ENCODE results near the gene BCAP31.
A peak's percentile ranks its signal among the peaks of the same experiment; 100 is the strongest.
"Not testable (repeated sequence)": the region's sequence is repeated elsewhere in the genome, so short reads cannot be mapped to it uniquely, and the experiment has no call there.

The BCAP31 gene

DNA sequence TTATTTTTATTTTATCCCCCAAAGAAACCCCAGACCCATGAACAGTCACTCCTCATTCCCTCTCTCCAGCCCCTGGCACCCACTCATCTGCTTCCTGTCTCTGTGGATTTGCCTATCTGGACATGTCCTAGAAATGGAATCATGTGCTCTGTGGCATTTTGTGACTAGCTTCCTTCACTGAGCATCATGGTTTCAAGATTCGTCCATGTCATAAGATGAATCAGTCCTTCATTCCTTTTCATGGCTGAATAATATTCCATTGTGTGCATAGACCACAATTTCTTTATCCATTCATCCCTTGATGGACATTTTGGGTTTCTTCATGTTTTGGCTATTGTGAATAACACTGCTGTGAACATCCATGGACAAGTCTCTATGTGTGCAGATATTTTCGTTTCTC lies 10.7 kb upstream of the BCAP31 start:
- DNase-seq (ENCODE audit: low read depth in 2 of 2): no peak

DNA sequence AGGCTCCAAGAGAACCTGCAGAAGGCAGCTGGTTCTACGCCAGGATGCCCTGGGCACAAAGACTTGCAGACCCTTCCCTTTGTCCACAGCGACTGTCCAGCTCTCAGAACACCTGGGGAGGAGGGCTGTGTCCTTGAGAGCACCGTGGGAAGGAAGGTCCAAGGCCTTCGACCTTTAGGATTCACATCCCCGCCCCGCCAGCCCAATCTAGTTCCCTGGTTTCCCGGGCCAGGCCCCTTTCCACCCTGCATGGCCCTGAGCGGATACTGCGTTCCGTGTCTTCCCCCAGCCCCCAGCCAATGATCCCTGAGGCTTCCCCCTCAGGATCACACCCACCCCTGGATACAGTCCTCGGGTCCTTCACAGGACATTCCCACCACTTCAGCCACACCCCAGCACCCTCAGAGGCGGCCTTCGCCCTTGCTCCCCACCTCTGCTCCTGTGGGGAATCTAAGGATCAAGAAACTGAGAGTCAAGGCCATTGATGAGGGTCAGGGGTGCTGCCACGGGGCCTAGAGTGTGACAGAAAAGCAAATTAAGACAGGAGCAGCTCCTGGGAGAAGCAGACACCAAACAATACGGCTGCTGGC lies 9.6 kb upstream of the BCAP31 start:
- DNase-seq (ENCODE audit: low read depth in 2 of 2): no peak

DNA sequence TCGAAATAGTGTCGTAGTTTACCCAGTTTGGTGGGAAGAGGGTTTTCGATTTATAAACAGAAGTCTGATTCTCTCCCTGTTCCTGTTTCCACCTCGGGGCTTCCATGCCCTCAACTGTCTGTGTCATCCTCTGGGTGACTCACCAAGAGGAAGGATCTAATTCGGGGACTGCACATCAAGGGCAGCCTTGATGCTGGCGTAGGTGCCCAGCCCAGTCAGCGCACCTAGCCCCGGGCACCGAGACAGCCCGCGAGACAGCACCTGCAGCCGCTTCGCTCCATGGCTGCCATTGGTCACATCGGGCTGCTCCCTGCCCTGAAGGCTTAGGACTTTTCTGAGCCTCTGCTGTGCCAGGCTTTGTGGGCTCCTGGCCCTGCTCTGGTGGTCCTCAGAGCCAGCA lies 8.2 kb upstream of the BCAP31 start:
- DNase-seq (ENCODE audit: low read depth in 2 of 2): no peak

DNA sequence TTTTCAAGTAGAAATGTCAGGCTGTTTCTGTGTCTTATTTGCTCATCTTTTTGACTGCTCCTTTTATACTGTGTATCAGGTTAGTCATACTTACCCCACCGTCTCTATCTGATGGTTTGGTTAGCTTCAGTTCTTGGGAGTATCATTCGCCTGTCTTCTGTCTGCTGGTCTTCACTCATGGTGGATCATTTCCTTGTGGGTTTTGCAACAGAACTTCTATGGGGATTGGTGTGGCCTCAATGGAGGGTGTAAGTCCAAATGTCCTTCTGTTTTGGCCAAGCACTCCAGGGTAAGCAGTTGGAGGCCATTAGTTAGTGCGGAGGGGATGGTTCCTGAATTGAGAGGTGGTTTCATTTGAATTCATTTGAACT lies 7.6 kb upstream of the BCAP31 start:
- DNase-seq (ENCODE audit: low read depth in 2 of 2): no peak

DNA sequence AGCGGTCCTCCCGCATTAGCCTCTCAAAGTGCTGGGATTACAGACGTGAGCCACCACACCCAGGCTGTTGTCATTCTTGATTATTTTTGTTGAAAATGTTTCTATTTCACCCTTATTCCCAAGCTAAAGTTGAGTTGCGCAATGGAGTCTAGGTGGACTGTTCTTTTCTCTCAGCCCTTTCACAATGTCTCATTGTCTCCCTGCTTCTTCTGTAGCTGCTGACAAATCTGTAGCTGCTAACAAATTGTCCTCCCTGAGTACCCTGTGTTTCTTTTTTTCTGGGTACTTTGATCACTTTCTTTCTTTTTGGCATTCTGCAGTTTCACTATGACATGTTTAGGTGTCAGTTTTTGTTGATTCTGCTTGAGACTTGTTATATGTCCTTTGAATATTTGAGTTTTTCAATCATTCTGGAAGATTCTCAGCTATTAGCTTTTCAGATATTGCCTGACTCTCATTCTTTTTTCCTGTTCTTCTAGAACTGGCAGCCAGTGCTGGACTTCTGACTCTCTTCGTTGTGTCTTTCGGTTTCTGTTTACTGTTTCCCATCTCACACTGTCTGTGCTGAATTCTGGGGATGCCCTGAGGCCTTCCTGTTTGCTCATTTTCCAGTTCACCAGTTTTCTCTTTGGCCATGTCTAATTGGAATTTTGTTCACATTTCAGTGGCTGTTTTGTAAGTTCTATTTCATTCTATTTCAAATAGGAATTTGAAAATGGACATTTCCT lies 7.1 kb upstream of the BCAP31 start:
- no peak for DNase-seq (ENCODE audit: low read depth in 2 of 2)

DNA sequence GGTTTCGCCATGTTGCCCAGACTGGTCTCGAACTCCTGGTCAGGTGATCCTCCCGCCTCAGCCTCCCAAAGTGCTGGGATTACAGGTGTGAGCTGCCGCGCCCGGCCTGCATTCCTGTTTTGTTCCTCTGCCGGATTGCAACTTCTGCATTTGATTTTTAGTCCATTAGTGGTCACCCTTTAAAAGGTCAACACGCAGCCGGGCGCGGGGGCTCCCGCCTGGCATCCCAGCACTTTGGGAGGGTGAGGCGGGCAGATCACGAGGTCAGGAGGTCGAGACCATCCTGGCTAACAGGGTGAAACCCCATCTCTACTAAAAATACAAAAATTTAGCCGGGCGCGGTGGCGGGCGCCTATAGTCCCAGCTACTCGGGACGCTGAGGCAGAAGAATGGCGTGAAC lies 5.9 kb upstream of the BCAP31 start:
- DNase-seq (ENCODE audit: low read depth in 2 of 2): not testable (repeated sequence)

DNA sequence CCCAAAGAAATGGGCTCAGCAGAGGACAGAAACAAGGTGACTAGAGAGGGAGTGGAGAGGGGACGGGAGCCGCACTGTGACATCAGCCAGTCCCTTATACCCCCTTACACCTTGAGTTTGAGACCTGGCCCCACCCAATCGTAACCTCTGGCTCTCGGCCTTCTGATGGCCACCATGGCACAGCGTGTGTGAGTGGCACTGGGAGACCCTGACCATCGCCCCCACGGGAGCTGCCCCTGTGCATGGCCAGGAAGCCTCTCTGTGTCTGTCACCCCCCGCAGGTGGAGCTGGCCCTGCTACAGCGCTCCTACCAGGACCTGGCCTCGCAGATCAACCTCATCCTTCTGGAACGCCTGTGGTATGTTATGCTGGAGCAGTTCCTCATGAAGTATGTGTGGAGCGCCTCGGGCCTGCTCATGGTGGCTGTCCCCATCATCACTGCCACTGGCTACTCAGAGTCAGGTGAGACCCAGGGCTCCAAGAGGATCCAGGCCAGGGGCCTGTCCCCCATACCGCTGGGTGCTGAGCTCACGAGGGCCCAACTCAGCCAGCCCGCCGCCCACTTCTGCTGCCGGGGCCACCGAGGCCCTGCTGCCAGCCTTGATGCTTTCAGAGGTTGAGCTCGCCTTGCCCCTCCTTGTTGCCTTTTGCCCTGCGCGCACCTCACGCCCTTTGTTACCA lies 4.9 kb upstream of the BCAP31 start:
- DNase-seq (ENCODE audit: low read depth in 2 of 2): no peak

DNA sequence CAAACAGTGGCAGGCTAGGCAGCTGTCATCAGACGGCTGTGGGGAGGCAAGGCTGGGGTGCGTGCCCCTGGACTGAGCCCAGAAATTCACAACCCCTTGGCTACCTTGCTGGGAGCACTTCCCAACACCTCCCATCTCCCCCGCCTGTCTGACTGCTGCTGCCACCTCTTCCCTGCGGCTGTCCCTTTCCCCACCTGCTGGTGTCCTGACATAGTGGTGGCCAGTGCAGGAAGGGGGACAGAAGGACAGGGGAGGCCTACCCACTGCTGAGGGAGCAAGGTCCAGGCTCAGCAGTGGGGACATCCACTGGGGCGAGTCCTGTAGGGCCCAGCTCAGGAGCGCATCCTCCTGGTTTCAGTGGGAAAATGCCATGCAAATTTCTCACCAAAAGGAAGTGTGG lies 3.9 kb upstream of the BCAP31 start:
- no peak for DNase-seq (ENCODE audit: low read depth in 2 of 2)

DNA sequence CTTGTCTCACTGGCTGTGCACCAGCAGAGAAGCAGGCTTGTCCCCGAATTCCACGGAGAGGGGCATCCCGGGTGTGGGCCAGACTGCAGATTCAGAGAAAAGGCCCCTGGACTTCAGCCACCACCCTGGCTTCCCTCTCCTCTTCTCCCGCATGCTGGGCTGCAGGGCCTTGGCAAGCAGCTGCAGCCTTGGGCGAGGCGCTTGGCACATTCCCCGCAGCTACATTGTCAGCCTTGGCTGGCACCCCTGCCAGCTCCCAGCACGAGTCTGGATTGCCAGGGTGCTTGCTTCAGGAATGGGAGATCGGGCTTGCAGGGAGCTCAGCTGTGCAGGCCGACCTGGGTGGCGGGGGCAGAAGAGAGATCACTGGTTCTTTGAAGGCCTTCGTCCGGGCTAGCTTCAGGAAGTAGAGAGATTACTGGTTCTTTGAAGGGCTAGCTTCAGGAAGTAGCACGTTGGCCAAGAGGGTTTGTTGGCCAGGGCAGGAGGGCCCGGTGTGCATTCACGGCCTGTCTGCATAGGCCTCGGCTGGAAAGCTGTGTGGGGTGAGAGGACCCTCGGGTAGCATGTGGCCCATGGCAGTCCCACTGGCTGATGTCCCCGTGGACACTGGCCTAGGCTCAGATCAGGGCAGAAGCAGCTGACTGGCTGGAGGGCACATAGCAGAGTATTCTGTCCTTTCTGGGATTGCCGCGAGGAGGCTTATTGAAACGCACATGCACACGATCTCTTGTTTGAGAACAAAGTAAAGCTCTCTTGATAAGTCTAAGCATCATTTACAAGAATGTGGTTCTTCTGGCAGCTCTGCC lies 3.1 kb upstream of the BCAP31 start:
- no peak for DNase-seq (ENCODE audit: low read depth in 2 of 2)

DNA sequence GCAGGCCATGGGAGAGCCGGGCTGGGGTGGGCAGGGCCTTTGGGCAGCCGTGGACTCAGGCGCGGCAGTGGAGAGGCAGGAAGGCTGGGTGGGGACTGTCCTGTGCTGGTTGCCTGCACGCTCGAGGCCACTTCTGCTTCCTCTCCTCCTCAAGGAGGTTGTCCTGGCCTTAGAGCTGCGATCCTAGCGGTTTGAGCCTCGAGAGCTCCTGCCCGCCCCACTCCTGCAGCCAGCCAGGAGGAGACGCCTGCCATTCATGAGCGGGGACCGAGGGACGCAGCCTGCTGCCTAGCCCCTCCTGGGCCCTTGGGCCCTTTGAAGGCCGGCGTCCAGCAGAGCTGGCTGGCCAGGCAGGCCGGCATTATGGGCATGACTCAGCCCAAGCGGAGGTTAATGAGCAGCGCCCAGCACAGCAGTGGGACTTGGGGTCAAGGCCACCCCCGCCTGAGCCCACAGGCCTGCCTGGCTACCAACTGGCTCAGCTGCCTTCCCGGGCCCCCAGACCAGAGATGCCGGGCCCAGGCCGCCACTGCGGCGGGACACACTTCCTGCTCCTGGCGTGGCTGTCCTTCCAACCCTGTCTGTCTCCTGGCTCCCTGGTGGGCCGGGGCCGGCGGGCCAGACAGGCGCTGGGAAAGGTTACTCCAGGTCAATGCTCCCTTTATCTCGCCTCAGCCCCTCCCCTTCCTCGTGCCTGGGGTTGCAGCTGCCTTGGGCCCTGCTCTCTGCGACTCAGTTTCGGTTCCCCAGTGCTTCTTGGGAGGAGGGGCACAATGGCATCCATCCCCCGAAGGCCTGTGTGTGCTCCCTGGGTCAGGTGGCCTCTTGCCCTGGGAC lies 2.3 kb upstream of the BCAP31 start:
- no peak for DNase-seq (ENCODE audit: low read depth in 2 of 2)

DNA sequence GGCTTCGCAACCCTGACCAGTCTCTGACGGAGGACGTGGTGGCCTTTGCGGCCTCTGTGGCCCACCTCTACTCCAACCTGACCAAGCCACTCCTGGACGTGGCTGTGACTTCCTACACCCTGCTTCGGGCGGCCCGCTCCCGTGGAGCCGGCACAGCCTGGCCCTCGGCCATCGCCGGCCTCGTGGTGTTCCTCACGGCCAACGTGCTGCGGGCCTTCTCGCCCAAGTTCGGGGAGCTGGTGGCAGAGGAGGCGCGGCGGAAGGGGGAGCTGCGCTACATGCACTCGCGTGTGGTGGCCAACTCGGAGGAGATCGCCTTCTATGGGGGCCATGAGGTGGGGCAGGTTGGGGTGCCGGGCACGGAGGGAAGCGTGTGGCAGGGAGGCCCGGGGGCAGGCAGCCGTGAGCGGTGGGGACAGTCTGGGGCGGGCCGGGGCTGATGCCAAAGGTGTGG lies 1.7 kb upstream of the BCAP31 start:
- DNase-seq (ENCODE audit: low read depth in 2 of 2): no peak

DNA sequence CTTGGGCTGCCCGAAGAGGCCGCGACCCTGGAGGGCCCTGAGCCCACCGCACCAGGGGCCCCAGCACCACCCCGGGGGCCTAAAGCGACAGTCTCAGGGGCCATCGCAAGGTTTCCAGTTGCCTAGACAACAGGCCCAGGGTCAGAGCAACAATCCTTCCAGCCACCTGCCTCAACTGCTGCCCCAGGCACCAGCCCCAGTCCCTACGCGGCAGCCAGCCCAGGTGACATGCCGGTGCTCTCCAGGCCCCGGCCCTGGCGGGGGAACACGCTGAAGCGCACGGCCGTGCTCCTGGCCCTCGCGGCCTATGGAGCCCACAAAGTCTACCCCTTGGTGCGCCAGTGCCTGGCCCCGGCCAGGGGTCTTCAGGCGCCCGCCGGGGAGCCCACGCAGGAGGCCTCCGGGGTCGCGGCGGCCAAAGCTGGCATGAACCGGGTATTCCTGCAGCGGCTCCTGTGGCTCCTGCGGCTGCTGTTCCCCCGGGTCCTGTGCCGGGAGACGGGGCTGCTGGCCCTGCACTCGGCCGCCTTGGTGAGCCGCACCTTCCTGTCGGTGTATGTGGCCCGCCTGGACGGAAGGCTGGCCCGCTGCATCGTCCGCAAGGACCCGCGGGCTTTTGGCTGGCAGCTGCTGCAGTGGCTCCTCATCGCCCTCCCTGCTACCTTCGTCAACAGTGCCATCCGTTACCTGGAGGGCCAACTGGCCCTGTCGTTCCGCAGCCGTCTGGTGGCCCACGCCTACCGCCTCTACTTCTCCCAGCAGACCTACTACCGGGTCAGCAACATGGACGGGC lies 1.0 kb upstream of the BCAP31 start:
- no peak for DNase-seq (ENCODE audit: low read depth in 2 of 2)

DNA sequence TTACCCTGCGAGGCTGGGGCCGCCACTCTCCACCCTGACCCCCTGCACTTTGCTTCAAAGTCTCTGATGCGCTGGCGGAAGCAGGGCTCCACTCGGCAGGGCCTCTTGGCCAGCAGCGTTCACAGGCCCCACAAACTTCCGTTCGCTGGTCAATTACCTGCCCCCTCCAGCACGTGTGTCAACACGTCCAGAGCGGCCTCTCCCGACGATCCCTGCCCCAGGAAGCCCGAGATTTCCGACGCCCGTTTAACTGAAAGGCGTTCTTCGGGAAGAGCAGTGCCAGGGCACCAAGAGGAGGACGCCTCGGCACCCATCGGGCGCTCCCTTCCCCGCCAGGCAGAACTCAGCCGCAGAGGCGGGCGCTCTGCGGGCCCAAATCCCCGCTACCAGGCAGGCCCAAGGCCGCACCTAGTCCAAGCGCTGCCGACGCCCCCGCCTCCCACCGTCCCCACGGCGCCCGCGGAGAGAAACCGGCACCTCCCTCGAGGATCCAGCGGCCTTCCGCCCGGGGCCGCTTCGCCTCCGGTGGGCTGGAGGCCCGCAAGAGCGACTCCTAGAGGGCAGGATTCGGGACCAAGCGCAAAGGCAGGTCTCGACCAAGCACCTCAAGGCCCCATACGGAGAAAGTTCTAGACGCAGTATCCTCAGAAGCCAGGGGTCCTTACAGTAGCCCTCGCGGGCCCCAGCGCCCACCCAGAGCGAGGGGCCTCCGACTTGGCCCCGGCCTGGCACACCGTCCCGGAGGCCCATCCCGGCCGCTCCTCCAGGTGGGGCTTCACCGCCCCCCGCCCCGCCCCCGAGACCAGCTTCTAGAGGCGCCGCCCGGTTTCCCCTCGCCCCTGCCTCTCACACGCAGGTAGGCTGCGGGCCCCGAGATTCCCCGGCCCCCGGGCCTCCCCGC lies 586 bp downstream of the BCAP31 start:
- peak; percentile 47 to 63 for DNase-seq (ENCODE audit: low read depth in 2 of 2)

DNA sequence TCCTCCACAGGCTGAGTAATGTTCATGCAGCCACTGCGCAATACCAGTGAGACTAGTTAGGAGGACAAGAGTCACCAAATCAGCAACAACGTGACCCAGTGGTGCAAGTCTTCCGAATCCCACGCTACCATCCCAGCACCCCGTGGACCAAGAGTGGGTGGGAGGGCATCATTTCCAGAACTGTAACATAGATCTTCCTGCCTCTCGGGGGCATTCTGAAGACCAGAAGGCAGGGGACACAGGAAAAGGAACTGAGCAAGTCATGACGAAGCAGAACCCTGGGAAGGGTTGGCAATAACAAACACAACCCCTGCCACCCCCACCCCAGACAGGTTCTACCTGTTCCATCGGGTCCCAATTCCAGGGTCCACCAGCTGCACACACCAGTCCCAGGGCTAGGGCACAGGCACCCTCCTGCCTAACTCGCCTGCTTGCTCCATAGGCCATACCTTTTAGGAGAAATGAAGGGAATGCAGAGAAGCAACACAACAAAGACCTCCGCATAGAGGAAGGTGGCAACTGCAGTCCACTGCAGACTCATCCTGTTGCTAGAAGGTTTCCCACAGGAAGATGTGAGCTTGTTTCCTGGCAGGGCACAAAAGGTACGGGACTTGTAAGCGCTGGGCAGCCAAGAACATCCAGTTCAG lies 1.4 kb downstream of the BCAP31 start:
- no peak for DNase-seq (ENCODE audit: low read depth in 2 of 2)

DNA sequence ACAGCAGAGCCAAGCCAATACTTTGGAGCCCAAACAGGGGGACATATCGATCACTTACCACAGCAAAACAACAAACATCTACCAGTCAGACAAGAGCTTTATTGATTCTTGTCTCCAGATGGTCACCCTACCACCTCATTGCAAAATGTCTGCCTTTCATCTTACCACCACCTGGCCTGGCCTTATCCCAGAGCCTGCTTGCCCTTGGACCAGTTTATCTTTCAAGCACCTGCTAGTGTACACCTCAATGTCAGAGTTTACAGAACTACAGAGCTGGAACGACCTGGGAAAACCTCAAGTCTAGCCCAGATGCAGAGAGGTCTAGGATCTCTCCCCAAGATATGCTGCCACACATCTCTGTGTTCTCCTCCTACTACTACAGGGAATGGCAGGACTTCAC lies 4.5 kb downstream of the BCAP31 start:
- no peak for DNase-seq (ENCODE audit: low read depth in 2 of 2)

DNA sequence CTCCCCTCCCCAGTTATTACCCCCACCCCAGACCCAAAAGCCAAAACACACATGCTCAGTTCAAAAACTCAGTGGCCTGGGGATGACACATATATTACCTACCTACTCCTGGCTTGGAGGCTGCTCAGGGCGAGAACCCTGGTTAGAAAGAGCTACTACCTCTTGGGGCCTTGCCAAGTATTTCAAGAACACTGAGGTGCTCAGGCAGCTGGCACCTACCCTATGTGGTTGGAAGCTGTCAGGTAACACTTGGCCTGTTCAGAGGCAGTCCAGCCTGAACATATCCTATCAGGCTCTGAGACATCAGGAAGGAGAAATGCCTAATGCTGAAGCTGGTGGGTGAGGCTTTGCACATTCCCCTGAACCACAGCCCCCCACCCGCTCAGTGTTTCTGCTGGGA lies 4.9 kb downstream of the BCAP31 start:
- no peak for DNase-seq (ENCODE audit: low read depth in 2 of 2)

DNA sequence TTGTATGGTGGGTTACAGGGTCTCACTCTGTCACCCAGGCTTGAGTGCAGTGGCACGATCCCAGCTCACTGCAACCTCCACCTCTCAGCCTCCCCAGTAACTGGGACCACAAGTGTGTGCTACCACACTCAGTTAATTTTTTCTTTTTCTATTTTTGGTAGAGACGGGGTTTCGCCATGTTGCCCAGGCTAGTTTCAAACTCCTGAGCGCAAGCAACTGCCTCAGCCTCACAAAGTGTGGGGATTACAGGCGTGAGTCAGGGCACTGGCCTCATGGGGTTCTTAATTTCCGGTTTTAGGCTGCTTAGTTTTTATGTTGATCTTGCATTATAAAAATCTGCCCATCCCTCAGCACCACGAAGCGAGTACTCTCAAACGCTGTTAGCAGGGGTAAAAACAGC lies 6.7 kb downstream of the BCAP31 start:
- DNase-seq (ENCODE audit: low read depth in 2 of 2): no peak

DNA sequence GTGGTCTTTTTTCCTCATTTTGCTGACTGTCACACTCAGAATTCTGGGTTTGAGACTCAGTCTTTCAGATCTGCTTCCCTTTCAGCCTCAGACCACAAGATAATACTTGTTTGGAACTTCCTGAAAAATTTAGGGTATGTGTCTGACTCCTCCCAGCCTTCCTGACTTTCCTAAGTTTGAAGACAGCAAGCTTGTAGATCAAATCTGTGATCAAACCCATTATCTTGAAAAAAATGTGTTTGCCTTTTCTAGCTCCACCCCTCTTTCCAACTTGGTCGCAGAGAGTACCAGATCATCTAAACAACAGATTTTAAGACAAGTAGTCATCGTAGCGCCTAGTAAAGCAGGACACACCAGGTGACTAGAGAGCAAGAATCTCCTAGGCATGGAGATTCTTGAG lies 9.9 kb downstream of the BCAP31 start:
- DNase-seq (ENCODE audit: low read depth in 2 of 2): no peak

Measured in stimulated activated CD4-positive, alpha-beta T cell treated with anti-CD3 and anti-CD28 coated beads, Interleukin-4, amount 100 ng/mL, for 48 hours (primary cell).